HG03571 (cell line): ENCODE results near the gene SETD1B.
A peak's percentile ranks its signal among the peaks of the same experiment; 100 is the strongest.

Experiments
- ATAC-seq: cut with Tn5 transposase; IDR thresholded peaks from one replicate; pipeline ENCODE4 v1.9.1; 2021; ENCODE audit not compliant: unreplicated experiment

SETD1B gene

GRCh38 chr12:121823727-121824115, 19.9 kb downstream of the SETD1B start:
- ATAC-seq, result no peak

- ATAC-seq, result no peak
These were observed 21.3 kb downstream of the SETD1B start for GRCh38 chr12:121825041-121825523.

- no peak for ATAC-seq
These were observed 22.7 kb downstream of the SETD1B start for GRCh38 chr12:121826318-121827150.

GRCh38 chr12:121827351-121828099, 23.7 kb downstream of the SETD1B start:
- no peak for ATAC-seq

- no peak for ATAC-seq
These were observed 24.5 kb downstream of the SETD1B start for GRCh38 chr12:121828306-121828705.

GRCh38 chr12:121828826-121829225, 25.0 kb downstream of the SETD1B start:
- ATAC-seq, result no peak

- ATAC-seq, result no peak
These were observed 25.6 kb downstream of the SETD1B start for GRCh38 chr12:121829250-121829918.

- no peak for ATAC-seq
These were observed 26.3 kb downstream of the SETD1B start for GRCh38 chr12:121830134-121830533.

GRCh38 chr12:121830588-121831265, 26.9 kb downstream of the SETD1B start:
- no peak for ATAC-seq

GRCh38 chr12:121831571-121832245, 27.9 kb downstream of the SETD1B start:
- no peak for ATAC-seq

- no peak for ATAC-seq
These were observed 33.9 kb downstream of the SETD1B start for GRCh38 chr12:121837680-121838079.

- ATAC-seq, result no peak
These were observed 34.3 kb downstream of the SETD1B start for GRCh38 chr12:121838126-121838525.

- peak; percentile 96 for ATAC-seq
These were observed 35.5 kb downstream of the SETD1B start for GRCh38 chr12:121839106-121839992.

- ATAC-seq, result no peak
These were observed 36.4 kb downstream of the SETD1B start for GRCh38 chr12:121839993-121840761.

- ATAC-seq, result no peak
These were observed 39.6 kb downstream of the SETD1B start for GRCh38 chr12:121843236-121843982.

GRCh38 chr12:121845701-121846100, 41.9 kb downstream of the SETD1B start:
- no peak for ATAC-seq

- no peak for ATAC-seq
These were observed 45.4 kb downstream of the SETD1B start for GRCh38 chr12:121849211-121849610.

- ATAC-seq, result no peak
These were observed 45.9 kb downstream of the SETD1B start for GRCh38 chr12:121849665-121850064.
